HEK293T (cell line): ENCODE data around the gene SFI1.

ENCODE experiments used
- BHLHE40 ChIP-seq: fragments of 450-650 bp; IDR thresholded peaks from 2 replicates; pipeline ENCODE4 v1.6.1; 2016; ENCODE audit warnings: mild to moderate bottlenecking, moderate library complexity, borderline replicate concordance
- CTBP1 ChIP-seq: fragments of 450-650 bp; IDR thresholded peaks from 2 replicates; pipeline ENCODE4 v1.6.1; 2016; ENCODE audit warnings: borderline replicate concordance
- ELF4 ChIP-seq: fragments of 450-650 bp; IDR thresholded peaks from 2 replicates; pipeline ENCODE4 v1.6.1; 2017; ENCODE audit warnings: antibody characterized with exemption
- FOXK2 ChIP-seq: fragments of 450-650 bp; IDR thresholded peaks from 2 replicates; pipeline ENCODE4 v1.6.1; 2016; ENCODE audit warnings: mild to moderate bottlenecking
- FOXM1 ChIP-seq: fragments of 450-650 bp; IDR thresholded peaks from 2 replicates; pipeline ENCODE4 v1.6.1; 2017; ENCODE audit warnings: mild to moderate bottlenecking, borderline replicate concordance
- L3MBTL2 ChIP-seq: fragments of 450-650 bp; conservative IDR thresholded peaks from 2 replicates; pipeline ENCODE4 v1.6.1; 2016; ENCODE audit warnings: mild to moderate bottlenecking
- LEF1 ChIP-seq: fragments of 450-650 bp; IDR thresholded peaks from 2 replicates; pipeline ENCODE4 v1.6.1; 2017; ENCODE audit warnings: mild to moderate bottlenecking, borderline replicate concordance
- NFRKB ChIP-seq: fragments of 450-650 bp; IDR thresholded peaks from 2 replicates; pipeline ENCODE4 v1.6.1; 2016; ENCODE audit warnings: mild to moderate bottlenecking, moderate library complexity
- SP1 ChIP-seq: fragments of 450-650 bp; IDR thresholded peaks from 2 replicates; pipeline ENCODE4 v1.6.1; 2017
- SUZ12 ChIP-seq: fragments of 450-650 bp; IDR thresholded peaks from 2 replicates; pipeline ENCODE4 v1.6.1; 2016; ENCODE audit warnings: mild to moderate bottlenecking
- TARDBP ChIP-seq: fragments of 450-650 bp; IDR thresholded peaks from 2 replicates; pipeline ENCODE4 v1.6.1; 2016
- ZNF384 ChIP-seq: fragments of 450-650 bp; IDR thresholded peaks from 2 replicates; pipeline ENCODE4 v1.6.1; 2016

- TF ChIP-seq ZNF384 (no peak), TARDBP (no peak), ELF4 (no peak), FOXM1 (no peak), NFRKB (no peak), SUZ12 (no peak), SP1 (no peak), L3MBTL2 (no peak), FOXK2 (no peak), LEF1 (no peak), BHLHE40 (no peak), CTBP1 (no peak)
Measured at GRCh38 chr22:31618471-31619176, 122.3 kb downstream of the SFI1 start.
